ENCODE data around the gene RNASEL.

Gene RNASEL

DNA sequence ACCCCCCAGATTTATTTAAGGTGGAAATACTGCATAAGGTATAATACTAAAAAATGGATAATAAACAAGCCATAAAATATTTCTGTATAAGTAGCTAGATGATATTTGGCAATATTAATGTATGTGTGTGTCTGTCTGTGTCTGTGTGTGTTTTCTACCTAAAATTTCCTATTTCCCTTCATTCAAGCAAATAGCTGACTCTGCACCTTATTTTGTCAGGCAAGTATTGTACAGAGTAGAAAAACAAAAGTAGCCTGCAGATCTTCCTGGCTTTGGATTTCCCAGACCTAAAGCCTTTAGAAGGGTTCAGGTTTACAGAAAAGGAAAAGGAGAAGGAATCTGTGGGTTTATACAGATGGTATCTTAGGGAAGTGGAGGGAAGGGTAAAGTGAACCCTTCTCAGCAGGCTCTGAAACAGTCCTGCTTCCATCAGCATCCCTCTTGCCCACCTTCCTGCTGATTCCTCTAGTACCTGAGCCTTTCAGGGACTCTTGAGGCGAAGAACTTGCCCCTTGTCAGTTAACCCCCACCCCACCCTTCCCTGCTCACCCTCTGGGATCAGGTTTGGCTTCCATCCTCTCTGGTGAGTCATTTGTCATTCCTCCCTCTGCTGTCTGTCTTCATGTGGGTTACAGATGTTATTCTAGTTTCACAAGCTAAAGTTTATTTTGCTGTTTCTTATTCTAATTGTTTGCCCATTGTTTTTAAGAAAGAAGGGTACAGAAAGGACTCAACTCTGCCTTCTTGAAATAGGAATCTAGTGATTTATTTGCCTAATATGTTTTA, 36.9 kb upstream of the RNASEL start:
- TF ChIP-seq TAF1 (IDR thresholded peaks at IDR 0.05; ENCODE audit: borderline replicate concordance, insufficient read depth, low read length), result no peak
- no peak for TF ChIP-seq SIN3A (IDR thresholded peaks at IDR 0.05; ENCODE audit: borderline replicate concordance, insufficient read depth, low read length)
- TF ChIP-seq POLR2AphosphoS5 (IDR thresholded peaks at IDR 0.05; ENCODE audit: low read depth, low read length), result no peak
- no peak for TF ChIP-seq FOXP2 (optimal IDR thresholded peaks at IDR 0.05; ENCODE audit: borderline replicate concordance, extremely low read depth, extremely low read length, insufficient read depth)

DNA sequence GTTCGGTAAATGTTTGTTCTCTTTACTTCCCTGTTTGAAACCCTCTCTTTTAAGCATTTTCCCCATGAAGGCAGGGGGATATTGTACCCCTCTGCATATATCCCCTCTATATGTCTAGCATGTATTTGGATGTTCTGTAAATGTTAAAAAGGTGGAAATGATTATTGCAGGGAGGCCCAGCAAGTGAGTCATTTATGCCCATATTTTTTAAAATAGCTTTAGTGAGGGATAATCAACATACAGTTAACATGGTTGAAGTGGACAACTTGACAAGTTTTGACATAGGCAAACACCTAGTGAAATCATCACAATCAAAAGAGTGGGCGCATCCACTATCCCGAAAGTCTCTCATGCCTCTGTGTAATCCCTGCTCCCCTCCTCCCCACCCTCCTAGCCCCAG, 36.0 kb upstream of the RNASEL start:
- TF ChIP-seq POLR2AphosphoS5 (IDR thresholded peaks at IDR 0.05; ENCODE audit: low read depth, low read length) (no peak), TAF1 (IDR thresholded peaks at IDR 0.05; ENCODE audit: borderline replicate concordance, insufficient read depth, low read length) (no peak), FOXP2 (optimal IDR thresholded peaks at IDR 0.05; ENCODE audit: borderline replicate concordance, extremely low read depth, extremely low read length, insufficient read depth) (no peak), SIN3A (IDR thresholded peaks at IDR 0.05; ENCODE audit: borderline replicate concordance, insufficient read depth, low read length) (no peak)
- TF ChIP-seq, protein P1, sequence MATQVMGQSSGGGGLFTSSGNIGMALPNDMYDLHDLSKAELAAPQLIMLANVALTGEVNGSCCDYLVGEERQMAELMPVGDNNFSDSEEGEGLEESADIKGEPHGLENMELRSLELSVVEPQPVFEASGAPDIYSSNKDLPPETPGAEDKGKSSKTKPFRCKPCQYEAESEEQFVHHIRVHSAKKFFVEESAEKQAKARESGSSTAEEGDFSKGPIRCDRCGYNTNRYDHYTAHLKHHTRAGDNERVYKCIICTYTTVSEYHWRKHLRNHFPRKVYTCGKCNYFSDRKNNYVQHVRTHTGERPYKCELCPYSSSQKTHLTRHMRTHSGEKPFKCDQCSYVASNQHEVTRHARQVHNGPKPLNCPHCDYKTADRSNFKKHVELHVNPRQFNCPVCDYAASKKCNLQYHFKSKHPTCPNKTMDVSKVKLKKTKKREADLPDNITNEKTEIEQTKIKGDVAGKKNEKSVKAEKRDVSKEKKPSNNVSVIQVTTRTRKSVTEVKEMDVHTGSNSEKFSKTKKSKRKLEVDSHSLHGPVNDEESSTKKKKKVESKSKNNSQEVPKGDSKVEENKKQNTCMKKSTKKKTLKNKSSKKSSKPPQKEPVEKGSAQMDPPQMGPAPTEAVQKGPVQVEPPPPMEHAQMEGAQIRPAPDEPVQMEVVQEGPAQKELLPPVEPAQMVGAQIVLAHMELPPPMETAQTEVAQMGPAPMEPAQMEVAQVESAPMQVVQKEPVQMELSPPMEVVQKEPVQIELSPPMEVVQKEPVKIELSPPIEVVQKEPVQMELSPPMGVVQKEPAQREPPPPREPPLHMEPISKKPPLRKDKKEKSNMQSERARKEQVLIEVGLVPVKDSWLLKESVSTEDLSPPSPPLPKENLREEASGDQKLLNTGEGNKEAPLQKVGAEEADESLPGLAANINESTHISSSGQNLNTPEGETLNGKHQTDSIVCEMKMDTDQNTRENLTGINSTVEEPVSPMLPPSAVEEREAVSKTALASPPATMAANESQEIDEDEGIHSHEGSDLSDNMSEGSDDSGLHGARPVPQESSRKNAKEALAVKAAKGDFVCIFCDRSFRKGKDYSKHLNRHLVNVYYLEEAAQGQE (IDR thresholded peaks at IDR 0.05; ENCODE audit: insufficient read depth in 1 of 2, low read depth in 2 of 2, low read length in 2 of 2), result no peak

DNA sequence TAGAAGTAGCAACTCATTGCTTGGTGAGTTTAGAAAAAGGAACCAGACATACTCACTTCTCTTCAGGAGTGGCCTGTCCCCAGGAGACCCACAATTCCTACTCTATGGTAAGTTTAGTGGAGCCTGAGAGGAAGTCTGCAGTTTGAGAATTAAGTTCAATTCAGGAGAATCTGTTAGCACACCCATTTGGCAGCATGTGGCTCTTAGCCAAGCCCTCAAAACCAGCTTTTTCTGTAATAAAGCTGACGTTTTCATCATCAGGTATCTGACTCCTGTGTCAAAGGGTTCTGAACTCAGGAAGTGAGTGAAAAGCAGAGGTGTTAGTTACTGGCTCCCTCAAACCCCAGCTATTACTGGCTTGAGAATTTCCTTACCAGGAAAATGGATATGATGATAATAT, 35.5 kb upstream of the RNASEL start:
- TF ChIP-seq, protein P1 (IDR thresholded peaks at IDR 0.05; ENCODE audit: insufficient read depth in 1 of 2, low read depth in 2 of 2, low read length in 2 of 2), result no peak
- TF ChIP-seq POLR2AphosphoS5 (IDR thresholded peaks at IDR 0.05; ENCODE audit: low read depth, low read length) (no peak), TAF1 (IDR thresholded peaks at IDR 0.05; ENCODE audit: borderline replicate concordance, insufficient read depth, low read length) (no peak), FOXP2 (optimal IDR thresholded peaks at IDR 0.05; ENCODE audit: borderline replicate concordance, extremely low read depth, extremely low read length, insufficient read depth) (no peak), SIN3A (IDR thresholded peaks at IDR 0.05; ENCODE audit: borderline replicate concordance, insufficient read depth, low read length) (no peak)

DNA sequence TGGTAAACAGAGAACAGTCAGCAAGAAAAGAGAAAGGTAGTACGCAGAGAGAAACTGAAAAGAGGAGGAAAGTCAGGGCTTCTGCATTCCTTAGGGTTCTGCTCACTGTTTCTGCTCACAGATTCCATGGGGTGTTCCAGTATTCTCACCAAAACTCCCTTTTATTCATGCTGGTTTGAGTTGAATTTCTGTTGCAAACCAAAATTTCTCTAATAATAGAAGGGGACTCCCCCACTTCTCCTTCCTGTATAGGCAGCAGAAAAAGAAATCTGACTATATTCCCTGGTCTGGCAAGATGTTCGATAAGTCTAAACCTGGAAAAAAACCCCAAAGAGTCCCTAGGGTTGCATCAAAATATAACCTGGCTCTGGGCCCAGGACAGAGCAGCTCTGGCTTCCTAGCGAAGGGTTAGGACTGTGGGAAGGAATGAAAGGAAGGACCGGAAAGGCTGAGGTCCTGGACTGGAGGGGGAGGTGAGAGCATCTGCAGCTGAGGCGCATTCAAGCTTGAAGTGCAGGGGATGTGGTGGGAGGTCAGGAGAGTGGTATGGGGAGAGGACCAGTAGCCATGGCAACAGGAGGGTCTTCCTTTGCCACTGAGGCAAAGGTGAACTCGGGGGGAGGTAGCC, 34.0 kb upstream of the RNASEL start:
- TF ChIP-seq FOXP2 (optimal IDR thresholded peaks at IDR 0.05; ENCODE audit: borderline replicate concordance, extremely low read depth, extremely low read length, insufficient read depth) (no peak), POLR2AphosphoS5 (IDR thresholded peaks at IDR 0.05; ENCODE audit: low read depth, low read length) (no peak), TAF1 (IDR thresholded peaks at IDR 0.05; ENCODE audit: borderline replicate concordance, insufficient read depth, low read length) (no peak), SIN3A (IDR thresholded peaks at IDR 0.05; ENCODE audit: borderline replicate concordance, insufficient read depth, low read length) (no peak)
- TF ChIP-seq, protein P1 (IDR thresholded peaks at IDR 0.05; ENCODE audit: insufficient read depth in 1 of 2, low read depth in 2 of 2, low read length in 2 of 2), result no peak; a peak in 1 of 4 replicates

DNA sequence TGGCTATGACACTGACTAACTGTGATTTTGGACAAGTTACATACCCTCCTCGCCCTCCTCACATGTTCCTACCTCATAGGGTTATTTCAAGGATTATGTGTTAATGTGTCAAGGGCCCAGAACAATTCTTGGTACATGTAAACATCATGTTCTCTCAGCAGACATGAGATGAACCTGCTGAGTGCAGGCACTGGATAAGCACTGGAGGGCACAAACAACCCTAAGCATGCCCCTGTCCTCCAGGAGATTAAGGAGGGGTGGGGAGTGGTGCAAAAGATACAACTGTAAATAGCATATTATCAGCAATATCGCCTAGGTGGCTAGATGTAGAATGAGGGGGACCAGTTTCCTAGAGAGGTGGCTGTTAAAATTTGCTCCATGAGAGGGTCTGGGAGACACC, 32.9 kb upstream of the RNASEL start:
- TF ChIP-seq SIN3A (IDR thresholded peaks at IDR 0.05; ENCODE audit: borderline replicate concordance, insufficient read depth, low read length) (no peak), FOXP2 (optimal IDR thresholded peaks at IDR 0.05; ENCODE audit: borderline replicate concordance, extremely low read depth, extremely low read length, insufficient read depth) (no peak), POLR2AphosphoS5 (IDR thresholded peaks at IDR 0.05; ENCODE audit: low read depth, low read length) (no peak), TAF1 (IDR thresholded peaks at IDR 0.05; ENCODE audit: borderline replicate concordance, insufficient read depth, low read length) (no peak)
- TF ChIP-seq, protein P1 (IDR thresholded peaks at IDR 0.05; ENCODE audit: insufficient read depth in 1 of 2, low read depth in 2 of 2, low read length in 2 of 2), result no peak
